GM23248 (cell line): ENCODE measurements around the gene RNF145.

ENCODE experiments used
- EZH2 ChIP-seq: fragments of 200-600 bp; sonication (generic); IDR thresholded peaks from 2 replicates; pipeline ENCODE4 v1.6.1; 2018; ENCODE audit warnings: antibody characterized with exemption, mild to moderate bottlenecking; ENCODE audit not compliant: insufficient read depth, poor library complexity, severe bottlenecking
- EZH2phosphoT487 ChIP-seq: fragments of 200-600 bp; sonication (generic); IDR thresholded peaks from 2 replicates; pipeline ENCODE4 v1.6.1; 2018; ENCODE audit warnings: antibody characterized with exemption, moderate library complexity, mild to moderate bottlenecking, low read depth; ENCODE audit not compliant: insufficient read depth

- TF ChIP-seq EZH2 (no peak), EZH2phosphoT487 (no peak)
Measured at GRCh38 chr5:159123700-159124099, 85.7 kb downstream of the RNF145 start.
